HG02623 (cell line): ENCODE data around the gene DPM2.

ENCODE experiments used
- ATAC-seq: cut with Tn5 transposase; IDR thresholded peaks from one replicate; pipeline ENCODE4 v1.9.1; 2021; ENCODE audit warnings: moderate library complexity; ENCODE audit not compliant: unreplicated experiment

The DPM2 gene

DNA sequence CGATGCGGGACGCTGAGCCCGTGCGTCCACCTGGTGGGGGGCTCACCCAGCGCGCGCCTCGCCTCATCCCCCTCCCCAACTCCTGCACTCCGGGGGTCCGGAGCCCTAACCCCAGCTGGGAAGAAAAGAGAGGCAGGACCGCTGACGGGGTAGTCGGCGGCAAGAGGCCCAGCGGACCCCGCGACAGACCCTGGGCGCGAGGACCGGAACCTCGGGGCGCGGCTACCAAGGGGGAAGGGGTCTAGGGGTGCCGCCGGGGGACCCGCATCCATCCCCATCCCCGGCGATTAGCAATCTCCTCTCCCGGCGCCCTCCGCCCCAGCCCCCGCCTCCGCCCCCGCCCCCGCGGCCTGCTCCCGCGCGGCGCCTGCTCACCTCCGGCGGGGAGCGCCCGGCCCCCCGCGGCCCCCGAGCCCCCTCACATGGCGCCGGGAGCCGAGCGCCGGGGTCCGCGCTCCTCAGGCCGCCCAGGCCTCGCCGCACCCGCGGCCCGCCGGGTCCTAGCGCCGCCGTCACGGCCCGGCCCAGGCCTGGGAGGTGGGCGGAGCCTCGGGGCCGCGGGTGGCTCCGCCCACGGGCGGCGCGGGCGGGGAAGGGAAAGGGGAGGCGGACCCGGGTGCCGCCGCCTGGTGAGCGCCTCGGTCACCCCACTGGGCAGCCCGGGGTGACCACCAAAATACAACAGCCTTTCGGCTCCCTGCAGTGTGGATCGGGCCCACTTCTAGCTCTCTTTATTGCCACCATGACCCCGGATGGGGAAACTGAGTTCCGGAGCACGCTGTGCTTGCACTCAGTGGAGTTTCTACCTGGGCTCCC, 38.3 kb downstream of the DPM2 start, which contains the start of gene ST6GALNAC6:
ST6GALNAC6 (minus strand) TSS at position 476 of the 816 bp plus-strand sequence. CDS start 1,622 bp downstream, outside the sequence.
- peak; percentile 66 for ATAC-seq

DNA sequence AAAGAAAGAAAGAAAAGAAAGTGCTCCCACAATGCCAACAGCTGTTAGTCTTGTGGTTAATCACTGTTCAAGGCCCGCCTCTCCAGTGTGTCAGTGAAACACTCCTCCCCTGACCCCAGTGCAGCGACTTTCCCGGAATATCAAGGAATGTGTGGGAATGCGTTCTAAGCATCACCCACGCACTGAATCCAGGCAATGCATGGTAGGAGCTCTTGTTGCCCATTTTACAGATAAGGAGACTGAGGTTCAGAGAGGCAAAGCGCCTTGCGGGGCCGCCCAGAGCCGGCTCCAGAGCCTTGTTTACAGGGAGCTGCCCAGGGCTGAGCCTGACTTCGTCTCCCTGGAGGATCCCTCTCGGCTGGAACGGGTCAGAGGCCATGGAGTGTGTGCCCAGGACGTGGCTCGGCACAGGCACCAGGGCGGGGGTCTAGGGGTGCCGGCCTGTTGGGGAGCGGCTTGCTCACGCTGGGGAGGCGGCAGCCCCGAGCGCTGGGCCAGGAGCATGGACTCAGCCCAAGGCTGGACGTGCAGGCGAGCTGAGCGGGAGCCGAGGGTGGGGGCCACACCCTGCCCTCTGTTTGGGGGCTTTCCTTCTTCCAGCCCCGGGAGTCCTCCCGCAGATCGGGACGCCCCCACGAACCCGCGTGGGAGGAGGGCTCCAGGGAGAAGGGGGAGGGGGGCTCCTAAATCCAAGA, 39.1 kb downstream of the DPM2 start:
- no peak for ATAC-seq

GRCh38 chr9:127897193-127897692, 40.4 kb downstream of the DPM2 start:
- ATAC-seq, result no peak

DNA sequence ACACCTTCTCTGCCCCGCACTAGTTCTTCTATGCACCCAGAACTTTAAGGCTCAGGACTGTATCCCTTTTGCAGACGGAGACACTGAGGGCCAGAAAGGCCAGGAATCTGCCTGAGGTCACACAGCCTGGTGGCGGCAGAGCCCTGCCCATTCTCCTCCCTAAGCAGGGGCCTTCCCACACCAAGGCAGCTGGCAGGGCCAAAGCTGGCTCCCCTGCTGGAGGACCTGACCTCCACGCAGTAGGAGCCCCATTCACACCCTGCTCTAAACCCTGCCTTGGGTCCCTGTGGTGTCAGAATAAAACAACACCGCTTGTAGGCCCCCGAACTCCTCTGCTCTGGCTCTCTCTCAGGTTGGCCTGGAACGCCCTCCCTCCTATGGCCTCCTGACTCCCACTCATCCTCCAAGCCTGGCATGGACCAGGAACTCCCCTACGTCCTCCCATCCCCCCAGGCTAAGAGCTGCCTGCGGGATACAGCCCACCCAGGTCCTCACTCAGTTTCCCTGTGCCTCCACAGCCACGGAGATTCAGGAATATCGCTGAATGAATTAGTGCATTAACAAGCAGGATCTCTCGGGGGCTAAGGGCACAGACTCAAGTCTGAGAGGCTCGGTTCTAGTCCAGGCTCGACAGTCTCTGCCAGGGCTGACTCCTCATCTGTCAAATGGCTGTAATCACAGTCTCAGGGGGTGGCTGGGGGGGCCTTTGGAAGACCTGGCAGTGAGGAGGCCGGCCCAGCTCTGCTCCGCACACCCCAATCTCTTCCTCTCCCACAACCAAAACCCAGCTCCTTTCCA, 41.1 kb downstream of the DPM2 start:
- no peak for ATAC-seq

- no peak for ATAC-seq
These were observed 41.8 kb downstream of the DPM2 start for GRCh38 chr9:127895811-127896210.

DNA sequence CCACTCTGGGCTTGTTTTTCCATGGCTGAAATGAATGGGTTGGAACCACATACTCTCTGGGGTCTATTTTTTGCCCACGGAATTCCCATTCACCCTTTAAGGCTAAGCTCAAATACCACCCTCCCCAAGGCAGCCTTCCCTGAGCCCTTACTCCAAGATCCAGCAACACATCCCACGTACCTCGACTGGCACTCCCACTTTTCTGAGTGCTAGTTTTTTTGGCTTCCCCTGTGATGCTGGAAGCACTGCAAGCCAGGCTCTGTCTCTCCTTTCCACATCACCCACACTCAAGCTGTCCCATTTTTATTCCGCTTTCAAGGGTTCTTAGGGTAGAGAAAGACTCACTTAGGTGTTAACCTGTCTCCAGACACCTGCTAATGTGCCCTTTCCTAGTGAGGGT, 44.3 kb downstream of the DPM2 start:
- no peak for ATAC-seq

DNA sequence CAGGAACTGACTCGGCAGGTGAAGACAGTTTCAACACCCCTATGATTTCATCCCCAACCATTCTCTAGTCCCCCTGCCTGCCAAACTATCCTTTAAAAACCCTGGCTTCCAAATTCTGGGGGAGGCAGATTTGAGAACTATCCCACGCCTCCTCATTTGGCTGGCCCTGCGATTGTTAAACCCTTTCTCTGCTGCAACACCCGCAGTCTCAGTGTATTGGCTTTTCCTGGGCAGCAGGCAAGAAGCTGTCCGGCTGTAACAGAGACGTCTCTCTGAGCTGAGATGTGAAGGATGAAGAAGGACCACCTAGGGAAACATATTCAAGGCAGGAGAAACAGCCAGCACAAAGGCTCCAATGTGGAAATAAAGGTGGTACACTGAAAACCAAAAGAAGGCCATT, 44.8 kb downstream of the DPM2 start:
- ATAC-seq, result no peak

DNA sequence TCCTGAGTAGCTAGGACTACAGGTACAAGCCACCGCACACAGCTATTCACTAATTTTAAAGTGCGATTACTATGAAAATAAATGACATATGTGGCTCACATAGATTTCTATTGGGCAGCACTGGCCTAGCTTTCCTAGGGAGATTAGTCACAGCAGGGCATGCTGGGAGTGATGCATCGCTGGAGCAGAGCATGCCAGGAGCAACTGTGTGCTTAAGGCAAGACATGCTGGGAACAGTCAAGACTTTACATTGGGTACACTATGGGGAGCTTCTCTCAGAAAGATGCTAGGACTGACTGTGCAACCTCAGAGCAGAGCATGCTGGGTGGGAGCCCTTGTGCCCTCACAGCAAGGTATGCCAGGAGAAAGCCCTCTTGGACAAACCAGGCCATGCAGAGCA, 47.6 kb downstream of the DPM2 start:
- ATAC-seq, result no peak

- no peak for ATAC-seq
These were observed 49.9 kb downstream of the DPM2 start for GRCh38 chr9:127887792-127888191.

DNA sequence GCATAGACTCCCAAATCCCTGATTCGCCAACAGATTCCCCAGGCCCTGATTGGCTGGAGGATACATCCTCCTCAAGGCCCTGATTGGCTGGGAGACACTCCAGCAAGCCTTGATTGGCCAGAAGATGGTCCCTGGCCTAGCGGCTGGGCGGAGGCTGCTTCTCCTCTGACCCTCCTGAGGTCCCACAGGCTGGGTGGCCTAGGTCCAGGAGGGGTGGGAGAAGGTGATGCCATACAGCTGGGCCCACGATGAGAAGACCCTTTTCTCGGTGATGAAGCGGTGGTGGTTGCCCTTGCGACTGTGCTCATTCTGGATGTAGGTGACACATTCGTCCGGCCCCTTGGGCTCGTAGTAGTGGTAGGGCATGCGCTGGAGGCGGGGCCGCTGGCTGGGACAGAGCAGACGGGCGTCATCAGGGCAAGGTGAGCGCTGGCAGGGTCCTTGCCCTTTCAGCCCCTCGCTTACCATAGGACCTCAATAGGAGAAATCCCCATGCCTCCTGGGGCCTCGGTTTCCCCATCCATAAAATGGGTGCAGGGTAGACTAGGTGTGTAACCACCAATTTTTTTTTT, 51.2 kb downstream of the DPM2 start:
- no peak for ATAC-seq

DNA sequence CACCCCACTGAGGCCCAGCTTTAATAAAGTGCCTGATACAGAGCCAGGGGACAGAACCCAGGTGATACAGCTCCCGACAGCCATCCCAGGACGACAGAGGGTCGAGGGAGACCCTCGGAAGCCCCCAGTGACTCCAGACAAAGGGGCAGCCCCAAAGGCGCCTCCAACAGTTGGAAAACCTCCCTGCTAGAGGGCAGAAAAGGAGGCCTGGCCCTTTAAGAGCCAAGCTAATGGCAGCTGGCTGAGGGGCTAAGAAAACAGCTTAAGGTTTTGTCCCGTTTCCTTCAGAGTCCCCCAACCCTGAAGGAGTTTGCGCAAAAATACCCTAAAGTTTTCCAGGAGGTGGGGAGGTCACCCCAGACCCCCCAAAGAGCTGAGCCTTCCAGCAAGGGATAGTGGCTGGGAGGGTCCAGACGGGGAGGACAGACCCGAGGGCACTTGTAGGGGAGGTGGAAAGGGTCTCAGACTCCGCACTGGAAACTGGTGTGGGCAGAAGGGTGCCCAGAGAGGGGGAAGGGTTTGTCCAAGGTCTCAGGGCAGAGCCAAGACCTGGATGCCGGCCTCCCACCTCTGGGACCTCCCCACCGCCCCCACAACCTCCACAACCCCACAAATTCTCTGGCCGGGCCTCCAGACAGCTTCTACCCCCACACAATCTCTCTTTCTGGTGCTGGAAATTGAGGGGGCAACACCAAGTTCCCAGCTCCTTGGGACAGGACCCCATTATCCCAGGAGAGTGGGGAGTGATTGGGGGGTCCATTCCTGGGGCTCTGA, 52.0 kb downstream of the DPM2 start:
- no peak for ATAC-seq
